Right atrium auricular region (tissue), 2 donors: ENCODE results near the gene MLIP. TPM values are rescaled to one million over a fixed set of nuclear protein-coding genes. Genes with fewer than 3 reads are reported as not detected.
A peak's percentile ranks its signal among the peaks of the same experiment; 100 is the strongest.

Experiments
- DNase-seq: peaks from one replicate; pipeline ENCODE4 v3.0.0-alpha.2; 2019; ENCODE audit warnings: low spot score
- H3K27ac ChIP-seq, 2 donors: fragments of 200-600 bp; sonication (generic); 1 replicate in 1 of 2; 2 replicates in 1 of 2; pipeline ENCODE4 v1.5.1; 2016 to 2019
- H3K27me3 ChIP-seq, 2 donors: fragments of 200-600 bp; sonication (generic); one replicate each; pipeline versions ENCODE4 v1.5.1 to v1.6.0; 2017 to 2019
- H3K36me3 ChIP-seq: fragments of 200-600 bp; sonication (generic); one replicate; pipeline ENCODE4 v1.5.1; 2016
- H3K4me1 ChIP-seq, 2 donors: fragments of 200-600 bp; sonication (generic); one replicate each; pipeline versions ENCODE4 v1.5.1 to v1.6.0; 2017 to 2019
- H3K4me3 ChIP-seq, 2 donors: fragments of 200-600 bp; sonication (generic); 1 replicate in 1 of 2; 2 replicates in 1 of 2; pipeline ENCODE4 v1.5.1; 2017 to 2019; ENCODE audit warnings: mild to moderate bottlenecking in 1 of 2, moderate library complexity in 1 of 2
- H3K9me3 ChIP-seq, 2 donors: fragments of 200-600 bp; sonication (generic); one replicate each; pipeline ENCODE4 v1.5.1; 2019
- total RNA-seq, 2 donors: library from RNA; depleted of rRNA; stranded (reverse); fragments of >200 nt; gene quantifications; one replicate each; pipeline ENCODE4 v1.1.0, GENCODE V29; 2016
- TF ChIP-seq, protein P1 (sequence below), 2 donors: fragments of 200-600 bp; sonication (generic); IDR thresholded peaks; one replicate each; pipeline ENCODE4 v1.5.1; 2019; ENCODE audit warnings: antibody characterized with exemption in 2 of 2

The MLIP gene
- total RNA-seq, 2 donors from 2014 or later, result 170 to 262 TPM

DNA sequence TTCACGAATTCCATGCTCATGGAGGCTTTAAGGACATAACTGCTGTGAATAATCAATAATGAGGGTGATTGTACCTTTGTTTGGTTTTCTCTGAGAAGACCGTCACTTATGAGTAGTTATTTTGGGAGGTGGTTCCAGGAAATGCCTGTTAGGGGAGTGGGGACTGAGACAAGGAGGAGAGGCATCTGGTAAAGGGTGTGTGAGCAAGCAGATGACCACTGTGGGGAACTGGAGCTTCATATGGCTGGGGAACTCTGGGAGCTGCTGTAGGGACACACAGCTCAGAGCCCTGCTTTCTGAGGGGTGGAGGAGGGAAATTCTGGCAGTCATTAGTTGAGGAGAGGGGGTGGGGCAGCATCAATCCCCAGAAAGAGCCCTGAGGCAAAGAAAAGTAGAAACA lies 125.7 kb downstream of the MLIP start:
- no peaks in the 10 kb centered on the region for H3K27me3 ChIP-seq
- TF ChIP-seq, protein P1, sequence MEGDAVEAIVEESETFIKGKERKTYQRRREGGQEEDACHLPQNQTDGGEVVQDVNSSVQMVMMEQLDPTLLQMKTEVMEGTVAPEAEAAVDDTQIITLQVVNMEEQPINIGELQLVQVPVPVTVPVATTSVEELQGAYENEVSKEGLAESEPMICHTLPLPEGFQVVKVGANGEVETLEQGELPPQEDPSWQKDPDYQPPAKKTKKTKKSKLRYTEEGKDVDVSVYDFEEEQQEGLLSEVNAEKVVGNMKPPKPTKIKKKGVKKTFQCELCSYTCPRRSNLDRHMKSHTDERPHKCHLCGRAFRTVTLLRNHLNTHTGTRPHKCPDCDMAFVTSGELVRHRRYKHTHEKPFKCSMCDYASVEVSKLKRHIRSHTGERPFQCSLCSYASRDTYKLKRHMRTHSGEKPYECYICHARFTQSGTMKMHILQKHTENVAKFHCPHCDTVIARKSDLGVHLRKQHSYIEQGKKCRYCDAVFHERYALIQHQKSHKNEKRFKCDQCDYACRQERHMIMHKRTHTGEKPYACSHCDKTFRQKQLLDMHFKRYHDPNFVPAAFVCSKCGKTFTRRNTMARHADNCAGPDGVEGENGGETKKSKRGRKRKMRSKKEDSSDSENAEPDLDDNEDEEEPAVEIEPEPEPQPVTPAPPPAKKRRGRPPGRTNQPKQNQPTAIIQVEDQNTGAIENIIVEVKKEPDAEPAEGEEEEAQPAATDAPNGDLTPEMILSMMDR (IDR thresholded peaks at IDR 0.05), result no peak

DNA sequence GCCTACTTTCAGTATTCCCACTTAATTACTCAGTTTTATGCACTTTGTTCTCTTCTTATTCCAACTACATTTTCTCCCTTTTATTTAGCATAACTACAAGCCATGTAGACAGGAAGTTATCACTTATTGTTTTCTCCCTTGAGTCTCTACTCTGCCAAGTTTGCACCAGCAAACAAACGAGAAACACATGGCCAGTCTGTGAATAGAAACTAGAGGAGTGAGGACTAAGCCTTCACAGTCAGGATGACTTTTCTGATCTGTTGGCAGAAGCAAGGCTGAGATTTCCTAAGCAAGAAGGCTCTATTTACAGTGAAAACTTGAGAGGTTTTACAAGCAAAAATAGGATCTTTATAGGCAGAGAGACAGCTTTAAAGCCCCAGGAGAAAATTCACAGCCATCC lies 127.2 kb downstream of the MLIP start:
- no peaks in the 10 kb centered on the region for H3K27me3 ChIP-seq
- no peaks in the 10 kb centered on the region for H3K36me3 ChIP-seq
- TF ChIP-seq, protein P1 (IDR thresholded peaks at IDR 0.05), result no peak
- peaks cover 0 to 20% of the 10 kb centered on the region in 2 donors for H3K4me1 ChIP-seq
- no peak for DNase-seq
- H3K9me3 ChIP-seq, result no peaks in the 10 kb centered on the region
- no peak overlapping the region for H3K4me3 ChIP-seq
- peak overlapping the region; percentile 2 to 32 for H3K27ac ChIP-seq

More for the DNA sequence above, 125.7 kb downstream of the MLIP start:
- peaks cover 0 to 20% of the 10 kb centered on the region in 2 donors for H3K4me1 ChIP-seq
- no peak overlapping the region for H3K4me3 ChIP-seq
- H3K9me3 ChIP-seq, result no peaks in the 10 kb centered on the region
- no peak for DNase-seq
- H3K27ac ChIP-seq, result no peak overlapping the region
- no peaks in the 10 kb centered on the region for H3K36me3 ChIP-seq

DNA sequence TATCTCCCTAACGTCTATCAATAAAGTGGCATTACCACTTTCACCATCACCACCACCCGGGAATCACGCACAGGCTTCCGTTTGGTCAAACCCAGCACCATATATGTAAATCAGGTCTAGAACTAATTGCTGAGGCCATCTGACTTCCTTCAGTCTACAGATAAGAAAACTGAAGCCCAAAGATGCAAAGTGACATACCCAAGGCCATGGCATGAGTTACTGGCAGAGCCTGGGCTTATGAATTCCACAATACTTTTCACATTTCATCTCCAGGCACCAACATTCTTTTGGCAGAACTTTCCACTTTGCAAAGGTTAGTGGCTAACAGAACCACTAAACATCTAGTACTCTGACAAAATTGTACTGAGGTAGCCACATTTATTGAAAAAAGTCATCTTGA lies 132.5 kb downstream of the MLIP start:
- TF ChIP-seq, protein P1 (IDR thresholded peaks at IDR 0.05), result no peak
- Histone ChIP-seq H3K4me3 (no peak overlapping the region), H3K36me3 (no peaks in the 10 kb centered on the region), H3K27ac (no peak overlapping the region), H3K27me3 (no peaks in the 10 kb centered on the region), H3K9me3 (no peaks in the 10 kb centered on the region), H3K4me1 (peaks cover 0 to 4% of the 10 kb centered on the region in 2 donors)
- no peak for DNase-seq

DNA sequence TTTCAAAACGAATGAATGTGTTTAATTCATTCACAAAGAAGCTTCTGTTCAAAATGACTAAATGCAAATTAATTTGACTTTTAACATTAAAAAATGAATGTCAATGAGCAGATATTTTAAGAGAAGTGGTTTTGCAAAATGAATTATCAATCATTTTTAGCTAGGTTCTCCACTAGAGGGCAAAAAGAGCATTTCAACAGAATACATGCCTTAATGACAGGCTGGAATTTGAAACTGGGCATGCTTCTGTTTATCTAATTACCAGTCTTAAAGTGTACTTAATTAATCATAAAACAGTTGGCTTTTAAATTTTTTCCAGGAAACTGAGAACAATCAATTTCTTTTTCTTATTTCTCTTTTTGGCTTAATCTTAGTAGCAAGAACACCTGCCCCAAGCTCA lies 133.2 kb downstream of the MLIP start:
- no peaks in the 10 kb centered on the region for H3K27me3 ChIP-seq
- H3K9me3 ChIP-seq, result no peaks in the 10 kb centered on the region
- H3K4me3 ChIP-seq, result no peak overlapping the region
- no peak for DNase-seq
- H3K36me3 ChIP-seq, result no peaks in the 10 kb centered on the region
- H3K4me1 ChIP-seq, result no peaks in the 10 kb centered on the region
- no peak overlapping the region for H3K27ac ChIP-seq
- TF ChIP-seq, protein P1 (IDR thresholded peaks at IDR 0.05), result peak; percentile 38 to 60

DNA sequence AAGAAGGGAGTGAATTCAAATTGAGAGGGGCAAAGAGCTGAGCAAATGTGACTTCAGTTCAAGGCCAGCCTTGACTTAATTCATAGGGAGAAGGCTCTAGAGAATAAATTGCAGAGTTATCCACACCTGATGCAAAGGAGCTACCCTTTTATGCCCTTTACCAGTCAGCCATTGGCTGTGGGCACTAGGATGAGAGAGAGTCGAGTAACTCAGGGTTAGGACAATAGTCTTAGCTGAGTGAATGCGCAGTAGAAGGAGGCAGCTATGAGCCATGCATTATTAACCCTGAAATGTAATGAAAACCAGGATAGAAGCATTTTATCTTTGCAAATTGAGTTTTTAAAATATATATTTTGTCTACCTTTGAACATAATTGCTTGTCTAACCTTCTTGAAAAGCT lies 134.0 kb downstream of the MLIP start:
- Histone ChIP-seq H3K4me3 (no peak overlapping the region), H3K27ac (no peak overlapping the region)
- DNase-seq, result no peak

DNA sequence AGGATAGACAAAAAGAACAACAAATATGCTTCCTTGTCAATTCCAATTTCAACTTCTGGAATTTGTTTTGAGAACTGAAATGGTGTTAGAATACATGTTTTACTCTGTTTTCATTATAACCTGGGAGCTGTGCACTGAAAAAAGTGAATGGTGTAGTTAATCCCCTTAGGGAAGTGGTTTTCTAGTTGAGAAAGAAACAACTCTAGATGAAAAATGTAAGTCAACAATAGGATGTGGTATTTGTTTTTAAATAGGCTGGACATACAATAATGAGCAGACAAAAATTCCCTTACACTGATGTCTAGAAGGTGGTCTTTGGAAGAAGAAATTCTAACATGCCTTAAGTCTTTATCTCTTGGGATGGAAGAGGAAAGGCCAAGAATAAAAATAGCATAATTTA lies 137.1 kb downstream of the MLIP start:
- H3K9me3 ChIP-seq, result no peaks in the 10 kb centered on the region
- H3K27ac ChIP-seq, result no peak overlapping the region
- TF ChIP-seq, protein P1 (IDR thresholded peaks at IDR 0.05), result no peak
- no peak overlapping the region for H3K4me3 ChIP-seq
- no peak for DNase-seq
- H3K27me3 ChIP-seq, result no peaks in the 10 kb centered on the region
- no peaks in the 10 kb centered on the region for H3K4me1 ChIP-seq
- no peaks in the 10 kb centered on the region for H3K36me3 ChIP-seq

More for the DNA sequence above, 134.0 kb downstream of the MLIP start:
- TF ChIP-seq, protein P1 (IDR thresholded peaks at IDR 0.05), result no peak
- H3K9me3 ChIP-seq, result no peaks in the 10 kb centered on the region
- no peaks in the 10 kb centered on the region for H3K4me1 ChIP-seq
- H3K27me3 ChIP-seq, result no peaks in the 10 kb centered on the region
- H3K36me3 ChIP-seq, result no peaks in the 10 kb centered on the region
